ENCODE measurements around the gene GFOD2. TPM values are rescaled to one million over a fixed set of nuclear protein-coding genes. Genes with fewer than 3 reads are reported as not detected.

GFOD2 gene
- total and polyA plus RNA-seq, 2 of the 8 experiments (the other 6 are each of a cell fraction or from before 2014, with no cell fraction given) = 21.4 to 33.2 TPM

GRCh38 chr16:67658849-67659674 lies 60.1 kb downstream of the GFOD2 start (continued):
- no peak for TF ChIP-seq CHD7 (IDR thresholded peaks at IDR 0.05; ENCODE audit: insufficient replicate concordance, low read length)
- TF ChIP-seq SP4 (IDR thresholded peaks at IDR 0.05; ENCODE audit: low read length) = no peak

Data from H1 (cell line).